GM12878 (cell line): ENCODE results near the gene SLC30A4.

ENCODE experiments used
- CHD1 ChIP-seq: IDR thresholded peaks from 2 replicates; pipeline ENCODE4 v1.6.1; 2012; ENCODE audit warnings: low read depth, low read length, improper control_type of control experiment
- CTCF ChIP-seq, 3 experiments: IDR thresholded peaks in 2 of 3; conservative IDR thresholded peaks in 1 of 3; 2 replicates each; pipeline ENCODE4 v1.5.1; 2011; ENCODE audit warnings: low read depth in 3 of 3, low read length in 3 of 3, mild to moderate bottlenecking in 3 of 3, control low read depth in 2 of 3, moderate library complexity in 2 of 3, inconsistent platforms in 1 of 3, mixed read lengths in 1 of 3; ENCODE audit not compliant: control insufficient read depth in 2 of 3, insufficient read depth in 1 of 3; ENCODE audit errors: extremely low read depth in 1 of 3
- EZH2 ChIP-seq: IDR thresholded peaks from 2 replicates; pipeline ENCODE4 v1.6.1; 2012; ENCODE audit warnings: low read depth, mild to moderate bottlenecking, control low read depth, inconsistent platforms, low read length, borderline replicate concordance; ENCODE audit not compliant: control insufficient read depth
- HDAC2 ChIP-seq: fragments of 200-600 bp; sonication (generic); IDR thresholded peaks from 2 replicates; pipeline ENCODE4 v1.6.1; 2017
- JUND ChIP-seq: IDR thresholded peaks from 2 replicates; pipeline ENCODE4 v1.6.1; 2012; ENCODE audit warnings: low read depth, mild to moderate bottlenecking, low read length, improper control_type of control experiment, moderate library complexity
- PAX5 ChIP-seq: IDR thresholded peaks from 2 replicates; pipeline ENCODE4 v1.6.1; 2011; ENCODE audit warnings: low read depth, low read length, borderline replicate concordance
- RELA ChIP-seq: fragments of 450-650 bp; IDR thresholded peaks from 2 replicates; pipeline ENCODE4 v1.8.0; 2014; ENCODE audit warnings: borderline replicate concordance; ENCODE audit not compliant: partially characterized antibody
- RFX5 ChIP-seq: IDR thresholded peaks from 2 replicates; pipeline ENCODE4 v1.6.1; 2011; ENCODE audit warnings: low read depth, low read length, improper control_type of control experiment
- SREBF2 ChIP-seq: IDR thresholded peaks from 2 replicates; pipeline ENCODE4 v1.6.1; 2012; ENCODE audit warnings: mild to moderate bottlenecking, low read length
- TAF1 ChIP-seq: IDR thresholded peaks from 2 replicates; pipeline ENCODE4 v1.6.1; 2011; ENCODE audit warnings: mild to moderate bottlenecking, low read depth, low read length, borderline replicate concordance
- TF ChIP-seq, protein P1 (sequence below): IDR thresholded peaks from 2 replicates; pipeline ENCODE4 v1.6.1; 2011; ENCODE audit warnings: low read depth, low read length, improper control_type of control experiment, borderline replicate concordance

DNA sequence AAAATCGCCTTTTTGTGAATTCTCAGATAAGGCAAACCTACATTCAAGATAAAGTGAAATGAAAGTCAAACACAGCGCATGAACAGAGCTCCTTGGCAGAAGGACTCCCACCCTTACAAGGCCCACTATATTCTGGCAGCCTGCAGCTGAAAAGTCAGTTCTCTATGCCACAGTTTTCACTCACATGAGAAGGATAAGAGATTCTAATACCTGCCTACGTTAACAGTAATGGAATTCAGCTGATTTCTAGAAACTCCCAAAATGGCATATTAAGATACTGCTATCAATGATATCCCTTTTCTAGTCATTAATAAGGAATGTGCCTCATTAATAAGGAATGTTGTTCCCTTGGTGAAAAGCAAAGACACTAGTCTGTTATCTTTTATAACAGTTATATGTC lies 27.0 kb downstream of the SLC30A4 start:
- TF ChIP-seq, protein P1, sequence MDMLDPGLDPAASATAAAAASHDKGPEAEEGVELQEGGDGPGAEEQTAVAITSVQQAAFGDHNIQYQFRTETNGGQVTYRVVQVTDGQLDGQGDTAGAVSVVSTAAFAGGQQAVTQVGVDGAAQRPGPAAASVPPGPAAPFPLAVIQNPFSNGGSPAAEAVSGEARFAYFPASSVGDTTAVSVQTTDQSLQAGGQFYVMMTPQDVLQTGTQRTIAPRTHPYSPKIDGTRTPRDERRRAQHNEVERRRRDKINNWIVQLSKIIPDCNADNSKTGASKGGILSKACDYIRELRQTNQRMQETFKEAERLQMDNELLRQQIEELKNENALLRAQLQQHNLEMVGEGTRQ: no peak
- TF ChIP-seq JUND (no peak), CHD1 (no peak), SREBF2 (no peak), EZH2 (no peak), CTCF (IDR thresholded peaks at IDR 0.05 in 2 of 3, conservative IDR thresholded peaks at IDR 0.05 in 1 of 3; ENCODE audit: control insufficient read depth in 2 of 3, extremely low read depth in 1 of 3, insufficient read depth in 1 of 3, low read depth in 3 of 3, low read length in 3 of 3) (no peak), RELA (no peak), RFX5 (no peak), PAX5 (no peak), HDAC2 (no peak), TAF1 (no peak)
